HEK293 (cell line): ENCODE data around the gene RHOG.

Source experiments
- CTCF ChIA-PET: fragments of 350-600 bp; formaldehyde crosslinking; extraction: SDS; loops from one replicate; lab custom pipeline; 2021; ENCODE audit warnings: antibody characterized with exemption; lab: Yijun Ruan, JAX
- POLR2A ChIA-PET: fragments of 300-600 bp; formaldehyde crosslinking; extraction: SDS; loops from one replicate; lab custom pipeline; 2020; ENCODE audit warnings: antibody characterized with exemption, inconsistent platforms; lab: Yijun Ruan, JAX
- H3K27ac ChIP-seq: fragments of 200-500 bp; sonication (Bioruptor generic); 2 replicates; pipeline ENCODE4 v1.5.1; 2014; ENCODE audit warnings: low read depth, low read length, control low read depth, inconsistent platforms; ENCODE audit errors: extremely low read depth
- H3K36me3 ChIP-seq, 2 experiments: fragments of 200-500 bp in 1 of 2; sonication (Bioruptor generic) in 1 of 2; 1 replicate in 1 of 2; 2 replicates in 1 of 2; pipeline ENCODE4 v1.5.1; 2014 to 2017; ENCODE audit warnings: inconsistent platforms in 2 of 2, low read length in 2 of 2; ENCODE audit not compliant: control insufficient read depth in 2 of 2, insufficient read depth in 1 of 2
- H3K4me1 ChIP-seq: fragments of 200-500 bp; sonication (Bioruptor generic); 2 replicates; pipeline ENCODE4 v1.5.1; 2014; ENCODE audit warnings: mild to moderate bottlenecking, low read length, inconsistent platforms; ENCODE audit not compliant: control insufficient read depth, insufficient read depth
- H3K4me3 ChIP-seq: 2 replicates; pipeline ENCODE4 v1.5.1; 2011; ENCODE audit warnings: low read depth, mild to moderate bottlenecking, control low read depth, low read length, moderate library complexity
- H3K9me3 ChIP-seq: fragments of 200-500 bp; sonication (Bioruptor generic); 2 replicates; pipeline ENCODE4 v1.5.1; 2014; ENCODE audit warnings: low read depth, low read length, inconsistent platforms; ENCODE audit not compliant: control insufficient read depth, insufficient read depth
- BCL11B ChIP-seq: fragments of 450-650 bp; formaldehyde crosslinking; IDR thresholded peaks from 2 replicates; pipeline ENCODE4 v1.5.1; 2016; ENCODE audit warnings: low read depth, missing biosample characterization, missing genetic modification characterization
- BCL6B ChIP-seq: fragments of 450-650 bp; formaldehyde crosslinking; IDR thresholded peaks from 2 replicates; pipeline ENCODE4 v1.5.1; 2017; ENCODE audit warnings: missing biosample characterization, missing genetic modification characterization
- IKZF3 ChIP-seq: fragments of 450-650 bp; IDR thresholded peaks from 2 replicates; pipeline ENCODE4 v1.5.0; 2018; ENCODE audit warnings: missing biosample characterization, mild to moderate bottlenecking, missing genetic modification characterization, moderate library complexity
- PRDM6 ChIP-seq: fragments of 450-650 bp; formaldehyde crosslinking; IDR thresholded peaks from 2 replicates; pipeline ENCODE4 v1.5.1; 2017; ENCODE audit warnings: missing biosample characterization, missing genetic modification characterization
- SALL2 ChIP-seq: fragments of 450-650 bp; formaldehyde crosslinking; IDR thresholded peaks from 2 replicates; pipeline ENCODE4 v1.5.0; 2017; ENCODE audit warnings: missing biosample characterization, mild to moderate bottlenecking, missing genetic modification characterization, borderline replicate concordance
- SP7 ChIP-seq: fragments of 450-650 bp; formaldehyde crosslinking; IDR thresholded peaks from 2 replicates; pipeline ENCODE4 v1.5.1; 2016; ENCODE audit warnings: missing biosample characterization, missing genetic modification characterization
- ZBTB44 ChIP-seq: fragments of 450-650 bp; IDR thresholded peaks from 2 replicates; pipeline ENCODE4 v1.5.1; 2018; ENCODE audit warnings: missing biosample characterization, mild to moderate bottlenecking, missing genetic modification characterization
- ZFHX2 ChIP-seq: fragments of 450-650 bp; formaldehyde crosslinking; conservative IDR thresholded peaks from 2 replicates; pipeline ENCODE4 v1.5.1; 2016; ENCODE audit warnings: missing biosample characterization, missing genetic modification characterization
- ZNF518A ChIP-seq: fragments of 450-650 bp; formaldehyde crosslinking; conservative IDR thresholded peaks from 2 replicates; pipeline ENCODE4 v1.5.1; 2016; ENCODE audit warnings: low read depth, missing biosample characterization, missing genetic modification characterization
- ZNF600 ChIP-seq: fragments of 450-650 bp; formaldehyde crosslinking; IDR thresholded peaks from 2 replicates; pipeline ENCODE4 v1.5.1; 2016; ENCODE audit warnings: missing biosample characterization, missing genetic modification characterization
- ZNF629 ChIP-seq: fragments of 450-650 bp; formaldehyde crosslinking; IDR thresholded peaks from 2 replicates; pipeline ENCODE4 v1.5.1; 2017; ENCODE audit warnings: missing biosample characterization, missing genetic modification characterization
- TF ChIP-seq, protein P1 (sequence below): fragments of 450-650 bp; formaldehyde crosslinking; IDR thresholded peaks from 2 replicates; pipeline ENCODE4 v1.5.1; 2016; ENCODE audit warnings: missing biosample characterization, missing genetic modification characterization

The RHOG gene

GRCh38 chr11:3877364-3878257 lies 36.9 kb upstream of the RHOG start:
- Histone ChIP-seq H3K4me3 (no peak overlapping the region), H3K4me1 (no peaks in the 10 kb centered on the region; the same call in 1 of the 2 replicates)
- POLR2A ChIA-PET = interaction anchor here (0.7 to 2.0 kb wide), 3 partner anchors 10 to 22 kb away, joined by 3 to 4 read pairs (median 4); partner anchors contain the start of gene STIM1

GRCh38 chr11:3876613-3877012 lies 35.9 kb upstream of the RHOG start:
- no peak overlapping the region for H3K27ac ChIP-seq
- H3K4me3 ChIP-seq = no peak overlapping the region
- H3K4me1 ChIP-seq = no peaks in the 10 kb centered on the region; the same call in 1 of the 2 replicates
- H3K36me3 ChIP-seq = no peaks in the 10 kb centered on the region
- CTCF ChIA-PET = interaction anchor here (0.7 to 13.3 kb wide), 4 partner anchors 20 to 197 kb away, joined by 3 to 95 read pairs (median 4); partner anchors contain the start of gene STIM1
- POLR2A ChIA-PET = interaction anchor here (0.6 to 2.0 kb wide), 2 partner anchors 9 to 35 kb away, joined by 4 read pairs; no protein-coding TSS in a partner anchor
- TF ChIP-seq BCL11B (no peak), ZBTB44 (tag by site-specific recombination) (no peak), ZNF629 (no peak), ZFHX2 (no peak), IKZF3 (tag by site-specific recombination) (no peak), ZNF518A (tag by site-specific recombination) (no peak)
- TF ChIP-seq, protein P1, sequence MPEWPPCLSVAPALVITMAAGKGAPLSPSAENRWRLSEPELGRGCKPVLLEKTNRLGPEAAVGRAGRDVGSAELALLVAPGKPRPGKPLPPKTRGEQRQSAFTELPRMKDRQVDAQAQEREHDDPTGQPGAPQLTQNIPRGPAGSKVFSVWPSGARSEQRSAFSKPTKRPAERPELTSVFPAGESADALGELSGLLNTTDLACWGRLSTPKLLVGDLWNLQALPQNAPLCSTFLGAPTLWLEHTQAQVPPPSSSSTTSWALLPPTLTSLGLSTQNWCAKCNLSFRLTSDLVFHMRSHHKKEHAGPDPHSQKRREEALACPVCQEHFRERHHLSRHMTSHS = no peak
- no peaks in the 10 kb centered on the region for H3K9me3 ChIP-seq

More at GRCh38 chr11:3877364-3878257, 36.9 kb upstream of the RHOG start:
- Histone ChIP-seq H3K27ac (no peak overlapping the region), H3K36me3 (no peaks in the 10 kb centered on the region), H3K9me3 (no peaks in the 10 kb centered on the region)
- TF ChIP-seq ZFHX2 (no peak), PRDM6 (peak; percentile 83), ZNF600 (tag by site-specific recombination) (0 out of 2 replicates have a peak, but pooled peaks have one; percentile 40), SP7 (tag by site-specific recombination) (peak; percentile 97), IKZF3 (tag by site-specific recombination) (0 out of 2 replicates have a peak, but pooled peaks have one; percentile 8), BCL6B (no peak), SALL2 (tag by site-specific recombination) (no peak)
- CTCF ChIA-PET = interaction anchor here (0.7 to 13.3 kb wide), 5 partner anchors 9 to 27 kb away, joined by 3 to 95 read pairs (median 5); partner anchors contain the start of gene STIM1
